ENCODE results near the gene TM9SF1. TPM values are rescaled to one million over a fixed set of nuclear protein-coding genes. Genes with fewer than 3 reads are reported as not detected.

TM9SF1 gene
- total and polyA plus RNA-seq, 2 donors (not counting 1 experiment from before 2014, with no cell fraction given) = 7.6 to 24.5 TPM

GRCh38 chr14:24189460-24189859 lies 5.8 kb downstream of the TM9SF1 start:
- no peak for DNase-seq
- no peak overlapping the region for H3K9ac ChIP-seq (ENCODE audit: low read length)
- H3K79me2 ChIP-seq (ENCODE audit: control insufficient read depth, insufficient read depth, low read length) = peaks cover 65% of the 10 kb centered on the region
- no peaks in the 10 kb centered on the region for H3K9me3 ChIP-seq (ENCODE audit: control extremely low read depth in 1 of 3, control insufficient read depth in 2 of 3, insufficient read depth in 1 of 3, low read length in 2 of 3)
- H3K36me3 ChIP-seq (replicated peaks in 1 of 2; ENCODE audit: control extremely low read depth in 1 of 2, control insufficient read depth in 1 of 2, extremely low read depth in 1 of 2, insufficient read depth in 2 of 2, low read length in 1 of 2) = peaks cover 3 to 36% of the 10 kb centered on the region in 2 experiments
- H4K20me1 ChIP-seq (ENCODE audit: control insufficient read depth, insufficient read depth, low read length, poor library complexity, severe bottlenecking) = no peaks in the 10 kb centered on the region
- H3K27me3 ChIP-seq (replicated peaks in 1 of 4; ENCODE audit: control extremely low read depth in 1 of 4, control insufficient read depth in 3 of 4, insufficient read depth in 4 of 4, low read length in 3 of 4) = no peaks in the 10 kb centered on the region
- H3K4me3 ChIP-seq (ENCODE audit: control extremely low read depth in 1 of 5, extremely low read depth in 1 of 5, insufficient read depth in 1 of 5, low read depth in 2 of 5, low read length in 4 of 5) = no peak overlapping the region
- Mint-ChIP-seq H3K9me3 (ENCODE audit: insufficient read depth) (no peaks in the 10 kb centered on the region), H3K4me1 (peaks cover 42% of the 10 kb centered on the region), H3K27ac (peak overlapping the region; percentile 46), H3K27me3 (no peaks in the 10 kb centered on the region), H3K4me3 (no peak overlapping the region)
- TF ChIP-seq EZH2 (IDR thresholded peaks at IDR 0.05; ENCODE audit: borderline replicate concordance, insufficient read depth, low read depth, low read length, poor library complexity, severe bottlenecking) (no peak), CTCF (IDR thresholded peaks at IDR 0.05) (no peak)
- peak overlapping the region; percentile 96 for H3K4me2 ChIP-seq (replicated peaks; ENCODE audit: low read depth, low read length, poor library complexity, severe bottlenecking)
- H3K27ac ChIP-seq (ENCODE audit: low read length in 2 of 2) = peak overlapping the region; percentile 32 to 86
- intact Hi-C loops (cut with micrococcal nuclease) = no loop called here
- POLR2A ChIA-PET = interaction anchor here (0.6 to 2.1 kb wide), 11 partner anchors 14 to 85 kb away, joined by 3 to 9 read pairs (median 4); partner anchors contain the start of genes CHMP4A, MDP1, PSME1 and PSME2
- no peak for ATAC-seq (ENCODE audit: low read depth)
- H2AFZ ChIP-seq (ENCODE audit: insufficient read depth, low read depth, low read length, poor library complexity, severe bottlenecking) = peak overlapping the region; percentile 76
- H3K4me1 ChIP-seq (ENCODE audit: control insufficient read depth in 2 of 2, insufficient read depth in 2 of 2, low read length in 2 of 2) = peaks cover 21 to 23% of the 10 kb centered on the region in 2 donors
- CTCF ChIA-PET = interaction anchor here (0.7 to 3.7 kb wide), 9 partner anchors 24 to 121 kb away, joined by 3 to 21 read pairs (median 6); partner anchors contain the start of genes CHMP4A, CIDEB, IRF9 and LTB4R2
- 100% methylated on average over 1 of the region's 9 CpGs for WGBS (ENCODE audit: insufficient coverage)

GRCh38 chr14:24189059-24189375 lies 6.2 kb downstream of the TM9SF1 start:
- TF ChIP-seq EZH2 (IDR thresholded peaks at IDR 0.05; ENCODE audit: borderline replicate concordance, insufficient read depth, low read depth, low read length, poor library complexity, severe bottlenecking) = no peak
- no peak for TF ChIP-seq CTCF (IDR thresholded peaks at IDR 0.05)
- H3K27ac Mint-ChIP-seq = peak overlapping the region; percentile 87
- Histone ChIP-seq H3K4me2 (replicated peaks; ENCODE audit: low read depth, low read length, poor library complexity, severe bottlenecking) (peak overlapping the region; percentile 96), H3K4me3 (ENCODE audit: control extremely low read depth in 1 of 5, extremely low read depth in 1 of 5, insufficient read depth in 1 of 5, low read depth in 2 of 5, low read length in 4 of 5) (peak overlapping the region in 4 of 5 experiments; percentile 32 to 79 (median 73)), H3K9ac (ENCODE audit: low read length) (peak overlapping the region; percentile 70), H2AFZ (ENCODE audit: insufficient read depth, low read depth, low read length, poor library complexity, severe bottlenecking) (peak overlapping the region; percentile 76), H3K27ac (ENCODE audit: low read length in 2 of 2) (peak overlapping the region; percentile 32 to 86), H3K4me1 (ENCODE audit: control insufficient read depth in 2 of 2, insufficient read depth in 2 of 2, low read length in 2 of 2) (peaks cover 16 to 19% of the 10 kb centered on the region in 2 donors), H3K9me3 (ENCODE audit: control extremely low read depth in 1 of 3, control insufficient read depth in 2 of 3, insufficient read depth in 1 of 3, low read length in 2 of 3) (no peaks in the 10 kb centered on the region), H3K79me2 (ENCODE audit: control insufficient read depth, insufficient read depth, low read length) (peaks cover 61% of the 10 kb centered on the region), H3K27me3 (replicated peaks in 1 of 4; ENCODE audit: control extremely low read depth in 1 of 4, control insufficient read depth in 3 of 4, insufficient read depth in 4 of 4, low read length in 3 of 4) (no peaks in the 10 kb centered on the region), H4K20me1 (ENCODE audit: control insufficient read depth, insufficient read depth, low read length, poor library complexity, severe bottlenecking) (no peaks in the 10 kb centered on the region), H3K36me3 (replicated peaks in 1 of 2; ENCODE audit: control extremely low read depth in 1 of 2, control insufficient read depth in 1 of 2, extremely low read depth in 1 of 2, insufficient read depth in 2 of 2, low read length in 1 of 2) (peaks cover 3 to 41% of the 10 kb centered on the region in 2 experiments)
- POLR2A ChIA-PET = interaction anchor here (0.6 to 2.1 kb wide), 11 partner anchors 15 to 86 kb away, joined by 3 to 9 read pairs (median 4); partner anchors contain the start of genes CHMP4A, IRF9, MDP1 and PSME1
- peak overlapping the region; percentile 93 for H3K4me3 Mint-ChIP-seq
- WGBS (ENCODE audit: insufficient coverage) = 0% methylated on average over 1 of the region's 3 CpGs
- no peaks in the 10 kb centered on the region for H3K9me3 Mint-ChIP-seq (ENCODE audit: insufficient read depth)
- peaks cover 38% of the 10 kb centered on the region for H3K4me1 Mint-ChIP-seq
- intact Hi-C loops (cut with micrococcal nuclease) = no loop called here
- no peaks in the 10 kb centered on the region for H3K27me3 Mint-ChIP-seq
- CTCF ChIA-PET = interaction anchor here (0.7 to 3.7 kb wide), 12 partner anchors 25 to 122 kb away, joined by 3 to 21 read pairs (median 4); partner anchors contain the start of genes CHMP4A, CIDEB, DCAF11 and IRF9
- ATAC-seq (ENCODE audit: low read depth) (no peak), DNase-seq (no peak)
